ENCODE measurements around the gene ASCL5.

ASCL5 gene

GRCh38 chr1:201084295-201084694 lies 42.7 kb downstream of the ASCL5 start:
- Histone ChIP-seq H3K9ac (ENCODE audit: low read length) (no peak overlapping the region), H3K36me3 (replicated peaks; ENCODE audit: insufficient read depth, low read length) (no peaks in the 10 kb centered on the region), H3K9me3 (replicated peaks; ENCODE audit: insufficient read depth, low read length) (no peaks in the 10 kb centered on the region), H4K20me1 (ENCODE audit: insufficient read depth, low read length) (no peaks in the 10 kb centered on the region), H3K79me2 (ENCODE audit: low read length) (no peaks in the 10 kb centered on the region), H3F3A (ENCODE audit: insufficient read depth, low read length) (no peaks in the 10 kb centered on the region), H2AFZ (ENCODE audit: low read length) (no peak overlapping the region), H3K4me1 (ENCODE audit: low read length) (no peaks in the 10 kb centered on the region), H3K9me2 (replicated peaks; ENCODE audit: insufficient read depth, low read length) (no peaks in the 10 kb centered on the region), H3K27me3 (replicated peaks; ENCODE audit: insufficient read depth, low read length) (no peaks in the 10 kb centered on the region), H3K4me2 (ENCODE audit: low read depth, low read length) (no peak overlapping the region), H3K4me3 (ENCODE audit: low read length) (no peak overlapping the region), H3K27ac (ENCODE audit: low read length) (no peak overlapping the region)
- TF ChIP-seq CTCF (IDR thresholded peaks at IDR 0.05; ENCODE audit: low read length) (no peak), EZH2 (optimal IDR thresholded peaks at IDR 0.05; ENCODE audit: low read depth, low read length) (no peak), EZH2phosphoT487 (IDR thresholded peaks at IDR 0.05; ENCODE audit: low read length) (no peak)
- DNase-seq: no peak

- H2AFZ ChIP-seq (ENCODE audit: low read length): no peak overlapping the region
- no peaks in the 10 kb centered on the region for H3K9me2 ChIP-seq (replicated peaks; ENCODE audit: insufficient read depth, low read length)
- H3K9ac ChIP-seq (ENCODE audit: low read length): no peak overlapping the region
- no peak for DNase-seq
- no peak for TF ChIP-seq CTCF (IDR thresholded peaks at IDR 0.05; ENCODE audit: low read length)
- no peak for TF ChIP-seq EZH2 (optimal IDR thresholded peaks at IDR 0.05; ENCODE audit: low read depth, low read length)
- TF ChIP-seq EZH2phosphoT487 (IDR thresholded peaks at IDR 0.05; ENCODE audit: low read length): no peak
- H3K4me3 ChIP-seq (ENCODE audit: low read length): no peak overlapping the region
- no peaks in the 10 kb centered on the region for H3K9me3 ChIP-seq (replicated peaks; ENCODE audit: insufficient read depth, low read length)
- H3K27me3 ChIP-seq (replicated peaks; ENCODE audit: insufficient read depth, low read length): no peaks in the 10 kb centered on the region
- no peaks in the 10 kb centered on the region for H4K20me1 ChIP-seq (ENCODE audit: insufficient read depth, low read length)
- H3K4me1 ChIP-seq (ENCODE audit: low read length): no peaks in the 10 kb centered on the region
- H3K4me2 ChIP-seq (ENCODE audit: low read depth, low read length): no peak overlapping the region
- H3K27ac ChIP-seq (ENCODE audit: low read length): no peak overlapping the region
- no peaks in the 10 kb centered on the region for H3F3A ChIP-seq (ENCODE audit: insufficient read depth, low read length)
- no peaks in the 10 kb centered on the region for H3K79me2 ChIP-seq (ENCODE audit: low read length)
- no peaks in the 10 kb centered on the region for H3K36me3 ChIP-seq (replicated peaks; ENCODE audit: insufficient read depth, low read length)
These were observed 43.2 kb downstream of the ASCL5 start for GRCh38 chr1:201083741-201084140.

GRCh38 chr1:201080135-201080534 lies 46.8 kb downstream of the ASCL5 start:
- Histone ChIP-seq H3K9me3 (replicated peaks; ENCODE audit: insufficient read depth, low read length) (no peaks in the 10 kb centered on the region), H3K4me3 (ENCODE audit: low read length) (no peak overlapping the region), H3K27ac (ENCODE audit: low read length) (no peak overlapping the region), H3K4me2 (ENCODE audit: low read depth, low read length) (no peak overlapping the region), H3K9ac (ENCODE audit: low read length) (no peak overlapping the region), H3K4me1 (ENCODE audit: low read length) (no peaks in the 10 kb centered on the region), H4K20me1 (ENCODE audit: insufficient read depth, low read length) (no peaks in the 10 kb centered on the region), H2AFZ (ENCODE audit: low read length) (no peak overlapping the region), H3F3A (ENCODE audit: insufficient read depth, low read length) (no peaks in the 10 kb centered on the region), H3K36me3 (replicated peaks; ENCODE audit: insufficient read depth, low read length) (no peaks in the 10 kb centered on the region), H3K9me2 (replicated peaks; ENCODE audit: insufficient read depth, low read length) (no peaks in the 10 kb centered on the region), H3K79me2 (ENCODE audit: low read length) (no peaks in the 10 kb centered on the region), H3K27me3 (replicated peaks; ENCODE audit: insufficient read depth, low read length) (no peaks in the 10 kb centered on the region)
- DNase-seq: no peak
- TF ChIP-seq CTCF (IDR thresholded peaks at IDR 0.05; ENCODE audit: low read length) (peak; percentile 13), EZH2phosphoT487 (IDR thresholded peaks at IDR 0.05; ENCODE audit: low read length) (no peak), EZH2 (optimal IDR thresholded peaks at IDR 0.05; ENCODE audit: low read depth, low read length) (no peak)
